KMS-11 (cell line): ENCODE measurements around the gene PSMB7.
A peak's percentile ranks its signal among the peaks of the same experiment; 100 is the strongest.

Experiments used
- H2AFZ ChIP-seq: fragments of 200-600 bp; sonication (generic); 2 replicates; pipeline ENCODE4 v1.6.1; 2016; ENCODE audit warnings: antibody characterized with exemption, mixed run types, low read depth
- H3K27ac ChIP-seq: fragments of 200-600 bp; sonication (generic); 2 replicates; pipeline ENCODE4 v1.6.1; 2016; ENCODE audit warnings: mild to moderate bottlenecking, mixed run types
- H3K27me3 ChIP-seq: fragments of 200-600 bp; sonication (generic); 2 replicates; pipeline ENCODE4 v1.6.1; 2017; ENCODE audit warnings: mild to moderate bottlenecking, low read depth, mixed run types, moderate library complexity; ENCODE audit not compliant: insufficient read depth
- H3K36me3 ChIP-seq: fragments of 200-600 bp; sonication (generic); 2 replicates; pipeline ENCODE4 v1.6.1; 2017; ENCODE audit warnings: mild to moderate bottlenecking, mixed run types; ENCODE audit not compliant: insufficient read depth
- H3K4me1 ChIP-seq: fragments of 200-600 bp; sonication (generic); 2 replicates; pipeline ENCODE4 v1.6.1; 2016; ENCODE audit warnings: mild to moderate bottlenecking, low read depth, mixed run types; ENCODE audit not compliant: poor library complexity, severe bottlenecking
- H3K4me2 ChIP-seq: fragments of 200-600 bp; sonication (generic); 2 replicates; pipeline ENCODE4 v1.7.0; 2016; ENCODE audit warnings: mild to moderate bottlenecking, mixed run types
- H3K4me3 ChIP-seq: fragments of 200-600 bp; sonication (generic); IDR thresholded peaks from 2 replicates; pipeline ENCODE4 v1.6.1; 2017; ENCODE audit warnings: low read depth, low read length, mixed read lengths; ENCODE audit not compliant: insufficient read depth
- H3K79me2 ChIP-seq: fragments of 200-600 bp; sonication (generic); 2 replicates; pipeline ENCODE4 v1.6.1; 2016; ENCODE audit warnings: low read depth, mixed run types; ENCODE audit not compliant: insufficient read depth
- H3K9ac ChIP-seq: fragments of 200-600 bp; sonication (generic); 2 replicates; pipeline ENCODE4 v1.6.1; 2016; ENCODE audit warnings: mild to moderate bottlenecking, mixed run types
- H4K20me1 ChIP-seq: fragments of 200-600 bp; sonication (generic); 2 replicates; pipeline ENCODE4 v1.6.1; 2016; ENCODE audit warnings: mild to moderate bottlenecking, mixed run types; ENCODE audit not compliant: insufficient read depth
- CTCF ChIP-seq: fragments of 200-600 bp; sonication (generic); conservative IDR thresholded peaks from 2 replicates; pipeline ENCODE4 v1.6.1; 2017; ENCODE audit warnings: low read depth, mild to moderate bottlenecking, antibody characterized with exemption, low read length, moderate library complexity, mixed read lengths

The PSMB7 gene

GRCh38 chr9:124414612-124415011 lies 630 bp downstream of the PSMB7 start:
- Histone ChIP-seq H3K4me3 (no peak overlapping the region), H3K79me2 (peaks cover 27% of the 10 kb centered on the region), H3K4me1 (peaks cover 14% of the 10 kb centered on the region), H3K9ac (peak overlapping the region; percentile 93), H4K20me1 (no peaks in the 10 kb centered on the region), H3K27ac (peak overlapping the region; percentile 86), H3K4me2 (peak overlapping the region; percentile 82), H3K36me3 (peaks cover 6% of the 10 kb centered on the region; the same call in 1 of the 2 replicates), H3K27me3 (no peaks in the 10 kb centered on the region), H2AFZ (peak overlapping the region; percentile 57)
- no peak for TF ChIP-seq CTCF

- H3K4me3 ChIP-seq = no peak overlapping the region
- no peak overlapping the region for H2AFZ ChIP-seq
- H3K4me2 ChIP-seq = no peak overlapping the region
- peaks cover 47% of the 10 kb centered on the region for H3K79me2 ChIP-seq
- TF ChIP-seq CTCF = no peak
- H4K20me1 ChIP-seq = no peaks in the 10 kb centered on the region
- H3K9ac ChIP-seq = no peak overlapping the region
- H3K4me1 ChIP-seq = peaks cover 14% of the 10 kb centered on the region
- peaks cover 6% of the 10 kb centered on the region; the same call in 1 of the 2 replicates for H3K36me3 ChIP-seq
- H3K27ac ChIP-seq = no peak overlapping the region
- H3K27me3 ChIP-seq = no peaks in the 10 kb centered on the region
These were observed 3.0 kb downstream of the PSMB7 start for GRCh38 chr9:124412228-124412575.

GRCh38 chr9:124411514-124412227 lies 3.6 kb downstream of the PSMB7 start:
- no peak overlapping the region for H3K27ac ChIP-seq
- H3K36me3 ChIP-seq = peaks cover 6% of the 10 kb centered on the region; the same call in 1 of the 2 replicates
- no peak overlapping the region for H3K4me3 ChIP-seq
- no peak overlapping the region for H3K4me2 ChIP-seq
- H4K20me1 ChIP-seq = no peaks in the 10 kb centered on the region
- H3K27me3 ChIP-seq = no peaks in the 10 kb centered on the region
- peaks cover 48% of the 10 kb centered on the region for H3K79me2 ChIP-seq
- peaks cover 14% of the 10 kb centered on the region for H3K4me1 ChIP-seq
- TF ChIP-seq CTCF = no peak
- no peak overlapping the region for H2AFZ ChIP-seq
- no peak overlapping the region for H3K9ac ChIP-seq

GRCh38 chr9:124410321-124410913 lies 4.8 kb downstream of the PSMB7 start:
- TF ChIP-seq CTCF = peak; percentile 53
- Histone ChIP-seq H3K9ac (no peak overlapping the region), H3K4me2 (no peak overlapping the region), H3K79me2 (peaks cover 48% of the 10 kb centered on the region), H3K27me3 (no peaks in the 10 kb centered on the region), H3K36me3 (peaks cover 6% of the 10 kb centered on the region; the same call in 1 of the 2 replicates), H3K4me1 (peaks cover 14% of the 10 kb centered on the region), H2AFZ (no peak overlapping the region), H3K27ac (no peak overlapping the region), H3K4me3 (no peak overlapping the region), H4K20me1 (no peaks in the 10 kb centered on the region)
